GM23248 (cell line): ENCODE results near the gene FAM111B. TPM values are rescaled to one million over a fixed set of nuclear protein-coding genes. Genes with fewer than 3 reads are reported as not detected.
"Not testable (repeated sequence)": the region's sequence is repeated elsewhere in the genome, so short reads cannot be mapped to it uniquely, and the experiment has no call there.

ENCODE experiments used
- DNase-seq: peaks from one replicate; pipeline ENCODE4 v3.0.0-alpha.2; 2015
- H2AFZ ChIP-seq: fragments of 200-600 bp; sonication (generic); 2 replicates; pipeline ENCODE4 v1.6.1; 2016; ENCODE audit warnings: antibody characterized with exemption
- H3F3A ChIP-seq: fragments of 200-600 bp; sonication (generic); 2 replicates; pipeline ENCODE4 v1.6.1; 2016; ENCODE audit warnings: mild to moderate bottlenecking, antibody characterized with exemption, mixed run types; ENCODE audit not compliant: insufficient read depth
- H3K27ac ChIP-seq: fragments of 200-600 bp; sonication (generic); 2 replicates; pipeline ENCODE4 v1.5.1; 2016; ENCODE audit warnings: mild to moderate bottlenecking
- H3K27me3 ChIP-seq: fragments of 200-600 bp; sonication (generic); replicated peaks from 2 replicates; pipeline ENCODE4 v1.6.1; 2016; ENCODE audit warnings: mild to moderate bottlenecking; ENCODE audit not compliant: insufficient read depth
- H3K36me3 ChIP-seq: fragments of 200-600 bp; sonication (generic); 2 replicates; pipeline ENCODE4 v1.6.1; 2016; ENCODE audit warnings: low read depth, mild to moderate bottlenecking
- H3K4me1 ChIP-seq: fragments of 200-600 bp; sonication (generic); 2 replicates; pipeline ENCODE4 v1.6.1; 2016; ENCODE audit warnings: mild to moderate bottlenecking; ENCODE audit not compliant: insufficient read depth
- H3K4me2 ChIP-seq: fragments of 200-600 bp; sonication (generic); one replicate; pipeline ENCODE4 v1.6.1; 2016; ENCODE audit warnings: mild to moderate bottlenecking; ENCODE audit not compliant: unreplicated experiment
- H3K4me3 ChIP-seq: fragments of 200-600 bp; sonication (generic); 2 replicates; pipeline ENCODE4 v1.5.1; 2016; ENCODE audit warnings: mild to moderate bottlenecking
- H3K79me2 ChIP-seq: fragments of 200-600 bp; sonication (generic); 2 replicates; pipeline ENCODE4 v1.6.1; 2016; ENCODE audit warnings: mild to moderate bottlenecking; ENCODE audit not compliant: insufficient read depth
- H3K9ac ChIP-seq: fragments of 200-600 bp; sonication (generic); 2 replicates; pipeline ENCODE4 v1.6.1; 2016; ENCODE audit warnings: mild to moderate bottlenecking
- H3K9me2 ChIP-seq: fragments of 200-600 bp; sonication (generic); 2 replicates; pipeline ENCODE4 v1.6.1; 2016; ENCODE audit warnings: mixed run types, mild to moderate bottlenecking, moderate library complexity; ENCODE audit not compliant: insufficient read depth
- H3K9me3 ChIP-seq: fragments of 200-600 bp; sonication (generic); one replicate; pipeline ENCODE4 v1.6.1; 2017; ENCODE audit warnings: low read depth
- H4K20me1 ChIP-seq: fragments of 200-600 bp; sonication (generic); 2 replicates; pipeline ENCODE4 v1.6.0; 2016; ENCODE audit not compliant: insufficient read depth
- EZH2 ChIP-seq: fragments of 200-600 bp; sonication (generic); IDR thresholded peaks from 2 replicates; pipeline ENCODE4 v1.6.1; 2018; ENCODE audit warnings: antibody characterized with exemption, mild to moderate bottlenecking; ENCODE audit not compliant: insufficient read depth, poor library complexity, severe bottlenecking
- EZH2phosphoT487 ChIP-seq: fragments of 200-600 bp; sonication (generic); IDR thresholded peaks from 2 replicates; pipeline ENCODE4 v1.6.1; 2018; ENCODE audit warnings: antibody characterized with exemption, moderate library complexity, mild to moderate bottlenecking, low read depth; ENCODE audit not compliant: insufficient read depth
- WGBS, 2 experiments: methylation state at CpG; one replicate each; pipeline ENCODE4 v1.1.6; 2015 to 2017; ENCODE audit warnings: low lambda C conversion rate in 2 of 2, low coverage in 1 of 2; ENCODE audit errors: missing lambda C conversion rate in 2 of 2; 5-methylcytosine and 5-hydroxymethylcytosine counted together
- in situ Hi-C: fragments of 300-500 bp; cut with MboI; formaldehyde crosslinking; loops from 2 replicates; pipeline ENCODE4 v1.15.0; 2020
- polyA plus RNA-seq: library from polyadenylated mRNA; unstranded; fragments of >200 nt; fragmentation: Nextera tagmentation; extraction: Ambion mirVana; gene quantifications from 2 replicates; pipeline ENCODE4 v1.2.1, GENCODE V29; 2016
- total RNA-seq: library from RNA; depleted of rRNA; stranded (reverse); fragments of >200 nt; shearing (Covaris generic); gene quantifications from 2 replicates; pipeline ENCODE4 v1.2.3, GENCODE V29; 2014

Gene FAM111B
- total and polyA plus RNA-seq, 2 experiments from 2014 or later = 4.5 to 7.3 TPM

DNA sequence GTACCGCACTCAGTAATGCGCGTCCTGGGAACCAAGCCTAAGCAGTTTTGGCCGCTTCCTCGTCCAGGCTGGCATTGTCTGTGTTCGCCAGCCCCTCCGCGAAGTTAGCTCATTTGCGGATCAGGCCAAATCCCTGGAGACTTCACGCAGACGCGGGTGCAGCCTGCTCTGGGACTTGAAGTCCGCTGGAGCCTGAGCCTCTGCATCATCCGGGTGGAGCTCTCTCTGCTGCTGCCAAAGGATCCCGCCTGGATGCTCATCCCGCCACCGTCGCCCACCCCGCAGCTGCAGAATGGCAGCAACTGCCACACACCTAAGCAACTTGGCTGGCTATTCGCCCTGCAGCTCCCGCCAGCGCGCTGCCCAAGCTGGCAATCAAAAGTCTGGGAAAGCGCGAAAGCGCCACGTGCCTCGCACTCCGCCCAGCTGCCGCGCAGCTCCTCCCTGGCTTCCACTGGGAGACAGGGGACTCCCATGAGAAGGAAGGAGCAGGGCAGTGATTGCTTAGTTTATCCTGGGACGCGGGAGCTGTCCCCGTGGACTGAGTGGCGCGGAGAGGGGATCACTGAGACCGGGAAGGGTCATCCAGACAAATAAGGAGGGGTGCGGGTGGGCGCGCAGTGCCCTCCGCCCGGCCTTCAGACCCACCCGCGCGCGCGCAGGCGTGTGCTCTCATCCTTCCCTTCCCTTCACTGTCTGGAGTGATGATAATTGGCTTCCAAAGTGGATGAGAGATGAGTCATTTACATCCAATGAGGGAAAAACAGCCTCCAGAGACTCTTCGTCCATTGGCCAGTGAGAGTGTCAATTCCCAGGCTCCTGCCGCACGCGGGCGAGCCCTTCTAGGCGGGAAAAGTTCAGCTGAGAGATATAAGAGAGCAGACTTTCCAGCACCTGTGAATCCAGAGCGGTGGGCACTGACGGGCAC, 44.2 kb upstream of the FAM111B start:
- Histone ChIP-seq H3K79me2 (no peaks in the 10 kb centered on the region), H3K4me3 (no peak overlapping the region), H3K9me2 (no peaks in the 10 kb centered on the region), H3K36me3 (no peaks in the 10 kb centered on the region), H3K4me2 (no peak overlapping the region), H4K20me1 (no peaks in the 10 kb centered on the region), H3K9ac (no peak overlapping the region), H3K27ac (no peak overlapping the region), H2AFZ (no peak overlapping the region), H3K27me3 (peaks cover 48% of the 10 kb centered on the region), H3F3A (no peaks in the 10 kb centered on the region), H3K9me3 (no peaks in the 10 kb centered on the region), H3K4me1 (no peaks in the 10 kb centered on the region)
- no peak for DNase-seq
- in situ Hi-C loops = no loop called here
- TF ChIP-seq EZH2 (no peak), EZH2phosphoT487 (no peak)
- 40 to 44% methylated on average over 52 to 56 of the region's 56 CpGs for WGBS, 2 experiments

DNA sequence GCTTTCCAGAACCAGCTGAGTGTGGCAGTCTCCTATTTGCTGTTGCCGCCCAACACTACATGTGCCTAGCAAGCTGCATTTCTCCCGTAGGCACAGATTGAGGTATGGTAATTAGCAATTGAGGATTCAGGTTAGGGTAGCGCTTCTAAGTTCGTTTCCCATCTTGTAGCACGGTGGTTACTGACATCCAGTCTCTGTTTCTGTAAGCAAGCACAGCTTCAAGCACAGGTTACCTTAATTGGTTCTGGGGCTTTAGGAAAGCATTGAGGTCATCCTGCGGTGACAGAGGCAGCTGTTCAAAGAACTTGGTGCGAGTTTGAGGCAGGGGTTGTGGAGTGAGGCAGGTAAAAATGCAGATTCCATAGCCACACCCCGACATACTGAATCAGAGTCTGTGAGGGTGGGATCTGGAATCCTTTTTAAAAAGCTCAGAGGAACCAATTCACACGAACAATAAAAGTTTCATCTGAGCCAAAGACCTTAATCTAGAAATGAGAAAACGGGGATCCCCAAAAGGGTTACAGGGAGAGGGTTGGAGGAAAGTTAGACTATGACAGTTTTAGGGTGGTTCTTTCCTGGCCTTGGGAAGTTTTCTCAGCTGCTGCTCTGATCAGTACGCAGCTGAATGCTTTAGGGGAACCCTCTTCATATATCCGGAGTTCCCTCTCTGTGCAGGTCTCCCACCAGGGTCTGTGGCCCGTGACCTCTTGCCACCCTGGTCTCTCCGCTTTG, 42.9 kb upstream of the FAM111B start:
- DNase-seq, H3K27ac ChIP-seq, H3K4me3 ChIP-seq, H3K4me1 ChIP-seq, H3K9ac ChIP-seq, H2AFZ ChIP-seq, H3K9me2 ChIP-seq, H3K4me2 ChIP-seq, H3K36me3 ChIP-seq, H4K20me1 ChIP-seq, H3K9me3 ChIP-seq, in situ Hi-C loops, H3K79me2 ChIP-seq, H3F3A ChIP-seq: not testable (repeated sequence)
- 35 to 39% methylated on average over 14 of the region's 14 CpGs for WGBS, 2 experiments
- peaks cover 51% of the 10 kb centered on the region for H3K27me3 ChIP-seq

DNA sequence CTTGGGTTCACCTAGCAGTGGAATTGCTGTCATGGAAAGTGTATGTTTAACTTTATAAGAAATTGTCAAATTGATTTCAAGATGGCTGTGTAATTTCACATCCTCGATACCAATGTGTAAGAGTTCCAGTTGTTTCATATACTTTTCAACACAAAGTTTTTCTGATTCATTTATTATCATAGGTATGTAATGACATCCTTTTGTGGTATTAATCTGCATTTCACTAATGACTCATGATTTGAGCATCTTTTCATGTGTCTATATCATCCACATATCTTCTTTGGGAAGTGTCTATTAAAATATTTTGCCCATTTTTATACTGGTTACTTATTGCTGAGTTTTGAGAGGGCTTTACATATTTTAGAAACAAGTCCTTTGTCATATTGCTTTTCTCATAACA, 38.0 kb upstream of the FAM111B start:
- Histone ChIP-seq H3K36me3 (no peaks in the 10 kb centered on the region), H2AFZ (no peak overlapping the region), H3K9me2 (no peaks in the 10 kb centered on the region), H3K4me3 (no peak overlapping the region), H3K27me3 (peaks cover 54% of the 10 kb centered on the region), H3K79me2 (no peaks in the 10 kb centered on the region), H3K9me3 (no peaks in the 10 kb centered on the region), H3F3A (no peaks in the 10 kb centered on the region), H3K4me2 (no peak overlapping the region), H3K9ac (no peak overlapping the region), H3K4me1 (no peaks in the 10 kb centered on the region), H3K27ac (no peak overlapping the region), H4K20me1 (no peaks in the 10 kb centered on the region)
- TF ChIP-seq EZH2 (no peak), EZH2phosphoT487 (no peak)
- no peak for DNase-seq
- WGBS, 2 experiments = 38 to 48% methylated on average over 1 of the region's 1 CpG
- in situ Hi-C loops = no loop called here

DNA sequence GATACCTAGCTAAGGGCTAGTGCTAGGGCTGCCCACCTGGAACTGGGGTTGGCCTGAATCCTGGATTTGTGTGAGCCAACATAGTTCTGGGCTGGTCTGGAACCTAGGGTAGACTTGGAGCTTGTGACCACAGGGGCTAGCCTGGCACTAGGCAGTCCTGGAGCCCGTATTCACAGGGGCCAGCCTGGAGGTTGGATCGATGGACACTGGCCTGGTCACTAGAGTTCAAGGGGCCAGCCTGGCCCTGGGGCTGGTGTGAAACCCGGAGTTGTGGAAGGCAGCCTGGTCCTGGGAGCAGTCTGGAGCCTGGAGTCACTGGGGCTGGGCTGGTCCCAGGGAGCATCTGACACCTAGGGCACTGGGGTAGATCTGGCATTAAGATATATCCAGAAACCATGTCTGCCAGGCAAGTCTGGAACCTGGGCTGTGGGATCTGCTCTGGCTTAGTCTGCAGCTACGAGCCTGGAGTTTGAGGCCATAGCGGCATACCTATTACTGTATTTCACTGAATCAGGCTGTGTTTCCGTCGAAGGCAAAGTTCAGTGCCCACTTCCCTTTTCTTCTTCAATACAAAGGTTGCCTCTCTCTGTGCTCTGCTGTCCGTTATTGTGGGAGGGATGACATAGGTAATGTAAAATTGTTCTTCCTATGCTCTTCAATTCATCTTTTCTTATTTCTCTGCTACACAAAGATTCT, 30.0 kb upstream of the FAM111B start:
- no peak overlapping the region for H3K4me2 ChIP-seq
- no peaks in the 10 kb centered on the region for H3K9me2 ChIP-seq
- DNase-seq = no peak
- H3K4me3 ChIP-seq = no peak overlapping the region
- WGBS, 2 experiments = 50 to 58% methylated on average over 8 of the region's 8 CpGs
- H3K27me3 ChIP-seq = peaks cover 23% of the 10 kb centered on the region; the same call in 1 of the 2 replicates
- H3K27ac ChIP-seq = no peak overlapping the region
- TF ChIP-seq EZH2 (no peak), EZH2phosphoT487 (no peak)
- no peak overlapping the region for H2AFZ ChIP-seq
- in situ Hi-C loops = no loop called here
- H3K9me3 ChIP-seq = no peaks in the 10 kb centered on the region
- no peaks in the 10 kb centered on the region for H3K36me3 ChIP-seq
- H3K4me1 ChIP-seq = no peaks in the 10 kb centered on the region
- H4K20me1 ChIP-seq = no peaks in the 10 kb centered on the region
- no peak overlapping the region for H3K9ac ChIP-seq
- no peaks in the 10 kb centered on the region for H3K79me2 ChIP-seq
- H3F3A ChIP-seq = no peaks in the 10 kb centered on the region
